GM23338 (cell line): ENCODE results near the gene ST6GALNAC1. TPM values are rescaled to one million over a fixed set of nuclear protein-coding genes. Genes with fewer than 3 reads are reported as not detected.

Experiments
- ATAC-seq: fragments of 200-7000 bp; cut with Tn5 transposase; 3 replicates; pipeline ENCODE4 v1.9.1; 2020
- DNase-seq: peaks from one replicate; pipeline ENCODE4 v3.0.0-alpha.2; 2015; ENCODE audit warnings: low spot score
- H2AFZ ChIP-seq: fragments of 200-600 bp; sonication (generic); 2 replicates; pipeline ENCODE4 v1.8.0; 2016; ENCODE audit warnings: antibody characterized with exemption, mild to moderate bottlenecking, moderate library complexity
- H3F3A ChIP-seq: fragments of 200-600 bp; sonication (generic); replicated peaks from 2 replicates; pipeline ENCODE4 v1.8.0; 2017; ENCODE audit warnings: antibody characterized with exemption, mixed run types, low read depth
- H3K27ac ChIP-seq: fragments of 200-600 bp; sonication (generic); 2 replicates; pipeline ENCODE4 v1.6.1; 2016; ENCODE audit warnings: low read depth
- H3K27me3 ChIP-seq: fragments of 200-600 bp; sonication (generic); 2 replicates; pipeline ENCODE4 v1.8.0; 2016; ENCODE audit warnings: mild to moderate bottlenecking, mixed run types, moderate library complexity; ENCODE audit not compliant: insufficient read depth
- H3K36me3 ChIP-seq: fragments of 200-600 bp; sonication (generic); 2 replicates; pipeline ENCODE4 v1.8.0; 2016; ENCODE audit warnings: mild to moderate bottlenecking; ENCODE audit not compliant: insufficient read depth
- H3K4me1 ChIP-seq: fragments of 200-600 bp; sonication (generic); 2 replicates; pipeline ENCODE4 v1.8.0; 2016; ENCODE audit warnings: mild to moderate bottlenecking, moderate library complexity; ENCODE audit not compliant: insufficient read depth
- H3K4me2 ChIP-seq: fragments of 200-600 bp; sonication (generic); 2 replicates; pipeline ENCODE4 v1.7.1; 2017; ENCODE audit warnings: mixed run types
- H3K4me3 ChIP-seq: fragments of 200-600 bp; sonication (generic); 2 replicates; pipeline ENCODE4 v1.6.1; 2016; ENCODE audit warnings: mixed run types
- H3K79me2 ChIP-seq: fragments of 200-600 bp; sonication (generic); replicated peaks from 2 replicates; pipeline ENCODE4 v1.8.0; 2017; ENCODE audit warnings: mild to moderate bottlenecking; ENCODE audit not compliant: insufficient read depth
- H3K9me2 ChIP-seq: fragments of 200-600 bp; sonication (generic); 2 replicates; pipeline ENCODE4 v1.8.0; 2017; ENCODE audit not compliant: insufficient read depth
- H4K20me1 ChIP-seq: fragments of 200-600 bp; sonication (generic); replicated peaks from 2 replicates; pipeline ENCODE4 v1.8.0; 2017; ENCODE audit warnings: mild to moderate bottlenecking; ENCODE audit not compliant: insufficient read depth
- H3K27ac Mint-ChIP-seq: 2 replicates; pipeline ENCODE4 v1.8.0; 2020; ENCODE audit warnings: inconsistent platforms, mild to moderate bottlenecking, moderate library complexity, mixed read lengths
- H3K27me3 Mint-ChIP-seq: 3 replicates; pipeline ENCODE4 v1.8.0; 2022; ENCODE audit warnings: low read depth, mild to moderate bottlenecking, moderate library complexity, mixed read lengths, inconsistent platforms; ENCODE audit not compliant: insufficient read depth, poor library complexity
- H3K36me3 Mint-ChIP-seq: 3 replicates; pipeline ENCODE4 v1.8.0; 2021; ENCODE audit warnings: low read depth, mild to moderate bottlenecking, inconsistent platforms, moderate library complexity, mixed read lengths
- H3K4me1 Mint-ChIP-seq: 3 replicates; pipeline ENCODE4 v1.8.0; 2020; ENCODE audit warnings: mild to moderate bottlenecking, inconsistent platforms, mixed read lengths
- H3K4me3 Mint-ChIP-seq: 3 replicates; pipeline ENCODE4 v1.8.0; 2021; ENCODE audit warnings: moderate library complexity, mild to moderate bottlenecking, inconsistent platforms, mixed read lengths
- H3K9me3 Mint-ChIP-seq: 3 replicates; pipeline ENCODE4 v1.8.0; 2020; ENCODE audit warnings: moderate library complexity, mild to moderate bottlenecking, inconsistent platforms, mixed read lengths
- CTCF ChIP-seq, 2 experiments: fragments of 200-600 bp in 1 of 2; sonication (generic) in 1 of 2; conservative IDR thresholded peaks; 2 replicates each; pipeline versions ENCODE4 v1.5.1 to v1.6.1; 2016 to 2017; ENCODE audit warnings: antibody characterized with exemption in 2 of 2, low read depth in 2 of 2, mild to moderate bottlenecking in 2 of 2, moderate library complexity in 1 of 2
- ETS1 ChIP-seq: IDR thresholded peaks from 2 replicates; pipeline ENCODE4 v1.6.1; 2016; ENCODE audit warnings: antibody characterized with exemption
- EZH2 ChIP-seq: fragments of 200-600 bp; sonication (generic); IDR thresholded peaks from one replicate; pipeline ENCODE4 v1.8.0; 2017; ENCODE audit warnings: antibody characterized with exemption, mild to moderate bottlenecking, low read depth; ENCODE audit not compliant: unreplicated experiment
- JUNB ChIP-seq: IDR thresholded peaks from one replicate; pipeline ENCODE4 v1.6.1; 2016; ENCODE audit warnings: antibody characterized with exemption; ENCODE audit not compliant: unreplicated experiment
- REST ChIP-seq: IDR thresholded peaks from one replicate; pipeline ENCODE4 v1.6.1; 2018; ENCODE audit warnings: antibody characterized with exemption; ENCODE audit not compliant: unreplicated experiment
- ZNF331 ChIP-seq: fragments of 250-450 bp; sonication (Bioruptor Pico); IDR thresholded peaks from 2 replicates; pipeline ENCODE4 v1.5.0; 2020; ENCODE audit warnings: low read depth, mild to moderate bottlenecking, moderate library complexity
- long read RNA-seq: library from polyadenylated mRNA; unstranded; transcript quantifications from one replicate; pipeline ENCODE4 v2.0.0, GENCODE V29; 2020; ENCODE audit not compliant: unreplicated experiment
- polyA plus RNA-seq: library from polyadenylated mRNA; unstranded; fragments of >200 nt; fragmentation: Nextera tagmentation; extraction: Ambion mirVana; gene quantifications from 2 replicates; pipeline ENCODE4 v1.2.1, GENCODE V29; 2016
- total RNA-seq: library from RNA; depleted of rRNA; stranded (reverse); fragments of >200 nt; shearing (Covaris generic); gene quantifications from 2 replicates; pipeline ENCODE4 v1.2.3, GENCODE V29; 2014; rRNA removed

The ST6GALNAC1 gene
- total RNA-seq (not detected in 2 replicates), polyA plus RNA-seq (not detected in 2 replicates)
- long read RNA-seq, result 0 reads

- H3F3A ChIP-seq, result no peaks in the 10 kb centered on the region
- DNase-seq, result no peak
- no peak within 1 kb of the TSS for H2AFZ ChIP-seq
- H3K4me3 ChIP-seq, result no peak within 1 kb of the TSS
- ATAC-seq, result no peak
- H3K27me3 ChIP-seq, result no peaks in the 10 kb centered on the region
- no peak for TF ChIP-seq JUNB
- no peak for TF ChIP-seq EZH2
- no peak for TF ChIP-seq ETS1
- TF ChIP-seq CTCF (conservative IDR thresholded peaks at IDR 0.05; ENCODE audit: low read depth in 2 of 2), result no peak
- TF ChIP-seq REST, result no peak
- TF ChIP-seq ZNF331 (CRISPR knock-in tag), result no peak
- H3K9me2 ChIP-seq, result peaks cover 9% of the 10 kb centered on the region; the same call in 1 of the 2 replicates
- no peak within 1 kb of the TSS for H3K27ac ChIP-seq
- Mint-ChIP-seq H3K27me3 (peaks cover 8% of the 10 kb centered on the region), H3K9me3 (no peaks in the 10 kb centered on the region), H3K4me3 (no peak within 1 kb of the TSS), H3K36me3 (no peaks in the 10 kb centered on the region), H3K4me1 (peaks cover 20% of the 10 kb centered on the region), H3K27ac (no peak within 1 kb of the TSS)
- H4K20me1 ChIP-seq, result no peaks in the 10 kb centered on the region
- H3K4me2 ChIP-seq, result no peak within 1 kb of the TSS
- H3K79me2 ChIP-seq, result no peaks in the 10 kb centered on the region
- no peaks in the 10 kb centered on the region for H3K36me3 ChIP-seq
- H3K4me1 ChIP-seq, result peaks cover 14% of the 10 kb centered on the region
Observed at GRCh38 chr17:76643553-76644148, at the start of gene ST6GALNAC1. Gene ST6GALNAC1, minus strand, starts transcription at chr17:76643757. Its CDS starts 119 bp downstream, at chr17:76643638.
